Measurements from ENCODE around the gene EFCAB8.

Gene EFCAB8

DNA sequence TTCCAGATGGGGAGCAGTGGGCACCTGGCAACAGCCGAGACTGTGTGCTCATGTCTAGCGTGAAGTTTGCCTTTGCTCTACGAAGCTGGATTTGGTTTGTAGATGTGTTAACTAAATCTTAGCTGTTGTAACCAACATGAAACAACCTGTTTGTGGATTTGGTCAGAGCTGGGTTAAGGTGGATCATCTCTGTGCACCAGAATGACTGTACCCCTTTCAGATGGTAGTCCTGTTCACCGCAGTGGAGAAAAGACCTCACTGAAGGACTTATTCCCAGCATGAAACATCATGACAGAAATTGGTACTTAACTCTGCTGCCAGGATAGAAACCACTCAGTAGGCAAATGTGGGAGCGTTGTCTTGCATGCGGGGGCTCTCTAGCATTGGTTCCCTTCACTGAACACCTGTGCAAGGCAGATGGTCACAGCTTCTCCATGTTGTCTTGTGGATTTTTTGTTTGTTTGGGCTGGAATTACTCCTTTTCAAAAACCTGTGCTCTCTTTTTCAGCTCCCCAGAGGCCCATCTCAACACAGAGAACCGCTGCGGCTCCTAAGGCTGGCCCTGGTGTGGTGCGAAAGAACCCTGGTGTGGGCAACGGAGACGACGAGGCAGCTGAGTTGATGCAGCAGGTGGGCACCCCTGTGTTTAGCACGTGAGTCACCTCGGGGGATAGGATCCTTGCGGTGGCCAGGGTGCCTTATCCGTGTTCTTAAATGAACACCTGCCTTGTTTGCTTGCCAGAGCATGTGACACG, 19.3 kb upstream of the EFCAB8 start:
- H3K79me2 ChIP-seq (ENCODE audit: insufficient read depth, low read length), result peaks cover 90% of the 10 kb centered on the region

DNA sequence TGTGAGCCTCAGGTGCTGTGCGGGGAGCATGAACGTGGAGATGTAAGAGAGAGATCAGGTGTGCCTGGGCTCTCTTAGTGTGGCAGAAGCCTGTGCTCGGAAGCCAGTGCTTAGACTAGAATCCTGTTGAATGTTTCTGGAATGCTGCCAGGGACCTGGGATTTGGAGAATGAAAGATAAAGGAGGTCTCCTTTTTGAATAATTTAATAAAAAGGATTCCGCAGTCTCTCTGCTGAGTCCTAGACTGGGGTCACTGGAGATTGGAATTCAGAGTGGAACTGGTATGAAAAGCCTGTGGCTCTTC, 18.8 kb upstream of the EFCAB8 start:
- ATAC-seq (ENCODE audit: insufficient read depth, low read depth) (no peak), DNase-seq (no peak)
- H3K36me3 ChIP-seq (ENCODE audit: insufficient read depth, low read length), result peaks cover 94% of the 10 kb centered on the region
- no peak overlapping the region for H3K4me3 ChIP-seq (ENCODE audit: low read depth in 1 of 2, low read length in 2 of 2)
- no peaks in the 10 kb centered on the region for H3K27me3 ChIP-seq (ENCODE audit: insufficient read depth, low read length, poor library complexity)
- H3K4me1 ChIP-seq (ENCODE audit: insufficient read depth, low read length), result no peaks in the 10 kb centered on the region
- H3K9me3 ChIP-seq (ENCODE audit: insufficient read depth, low read length, severe bottlenecking), result no peaks in the 10 kb centered on the region
- no peak overlapping the region for H2AFZ ChIP-seq (ENCODE audit: low read depth, low read length)
- H3K4me2 ChIP-seq (ENCODE audit: insufficient read depth, low read length), result no peak overlapping the region
- H4K20me1 ChIP-seq (ENCODE audit: insufficient read depth, low read length), result peaks cover 77% of the 10 kb centered on the region
- no peak overlapping the region for H3K27ac ChIP-seq (ENCODE audit: low read length)
- no peak for TF ChIP-seq EZH2 (IDR thresholded peaks at IDR 0.05; ENCODE audit: borderline replicate concordance, low read depth, low read length, severe bottlenecking)
- TF ChIP-seq, protein P1, sequence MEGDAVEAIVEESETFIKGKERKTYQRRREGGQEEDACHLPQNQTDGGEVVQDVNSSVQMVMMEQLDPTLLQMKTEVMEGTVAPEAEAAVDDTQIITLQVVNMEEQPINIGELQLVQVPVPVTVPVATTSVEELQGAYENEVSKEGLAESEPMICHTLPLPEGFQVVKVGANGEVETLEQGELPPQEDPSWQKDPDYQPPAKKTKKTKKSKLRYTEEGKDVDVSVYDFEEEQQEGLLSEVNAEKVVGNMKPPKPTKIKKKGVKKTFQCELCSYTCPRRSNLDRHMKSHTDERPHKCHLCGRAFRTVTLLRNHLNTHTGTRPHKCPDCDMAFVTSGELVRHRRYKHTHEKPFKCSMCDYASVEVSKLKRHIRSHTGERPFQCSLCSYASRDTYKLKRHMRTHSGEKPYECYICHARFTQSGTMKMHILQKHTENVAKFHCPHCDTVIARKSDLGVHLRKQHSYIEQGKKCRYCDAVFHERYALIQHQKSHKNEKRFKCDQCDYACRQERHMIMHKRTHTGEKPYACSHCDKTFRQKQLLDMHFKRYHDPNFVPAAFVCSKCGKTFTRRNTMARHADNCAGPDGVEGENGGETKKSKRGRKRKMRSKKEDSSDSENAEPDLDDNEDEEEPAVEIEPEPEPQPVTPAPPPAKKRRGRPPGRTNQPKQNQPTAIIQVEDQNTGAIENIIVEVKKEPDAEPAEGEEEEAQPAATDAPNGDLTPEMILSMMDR (IDR thresholded peaks at IDR 0.05; ENCODE audit: borderline replicate concordance, extremely low read depth, low read length, poor library complexity, severe bottlenecking), result no peak
- H3K9ac ChIP-seq (ENCODE audit: low read depth, low read length), result no peak overlapping the region
- peaks cover 90% of the 10 kb centered on the region for H3K79me2 ChIP-seq (ENCODE audit: insufficient read depth, low read length)

More for the DNA sequence above, 19.3 kb upstream of the EFCAB8 start:
- no peaks in the 10 kb centered on the region for H3K9me3 ChIP-seq (ENCODE audit: insufficient read depth, low read length, severe bottlenecking)
- no peaks in the 10 kb centered on the region for H3K27me3 ChIP-seq (ENCODE audit: insufficient read depth, low read length, poor library complexity)
- no peak overlapping the region for H3K9ac ChIP-seq (ENCODE audit: low read depth, low read length)
- no peak overlapping the region for H3K4me3 ChIP-seq (ENCODE audit: low read depth in 1 of 2, low read length in 2 of 2)
- ATAC-seq (ENCODE audit: insufficient read depth, low read depth), result no peak
- DNase-seq, result no peak
- H3K4me1 ChIP-seq (ENCODE audit: insufficient read depth, low read length), result no peaks in the 10 kb centered on the region
- H4K20me1 ChIP-seq (ENCODE audit: insufficient read depth, low read length), result peaks cover 72% of the 10 kb centered on the region
- no peak overlapping the region for H3K4me2 ChIP-seq (ENCODE audit: insufficient read depth, low read length)
- no peak for TF ChIP-seq EZH2 (IDR thresholded peaks at IDR 0.05; ENCODE audit: borderline replicate concordance, low read depth, low read length, severe bottlenecking)
- TF ChIP-seq, protein P1 (IDR thresholded peaks at IDR 0.05; ENCODE audit: borderline replicate concordance, extremely low read depth, low read length, poor library complexity, severe bottlenecking), result no peak
- H2AFZ ChIP-seq (ENCODE audit: low read depth, low read length), result no peak overlapping the region
- peaks cover 94% of the 10 kb centered on the region for H3K36me3 ChIP-seq (ENCODE audit: insufficient read depth, low read length)
- H3K27ac ChIP-seq (ENCODE audit: low read length), result no peak overlapping the region

DNA sequence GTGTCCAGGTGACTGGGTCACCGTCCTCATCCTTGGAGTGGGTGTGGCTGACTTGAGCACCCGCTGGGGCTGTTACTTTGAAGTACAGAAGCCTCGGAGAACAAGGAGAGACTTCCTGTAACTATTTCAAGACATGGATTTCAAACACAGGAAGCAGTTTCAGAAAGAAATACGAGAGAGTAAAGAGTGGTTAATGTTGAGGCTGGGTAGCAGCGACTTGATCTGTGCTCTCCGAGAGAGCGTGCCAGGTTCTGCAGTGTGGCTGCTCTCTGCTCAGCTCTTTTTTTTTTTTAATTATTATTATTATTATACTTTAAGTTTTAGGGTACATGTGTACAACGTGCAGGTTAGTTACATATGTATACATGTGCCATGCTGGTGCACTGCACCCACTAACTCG, 17.5 kb upstream of the EFCAB8 start:
- Histone ChIP-seq H3K4me2 (ENCODE audit: insufficient read depth, low read length) (no peak overlapping the region), H3K9ac (ENCODE audit: low read depth, low read length) (no peak overlapping the region), H4K20me1 (ENCODE audit: insufficient read depth, low read length) (peaks cover 82% of the 10 kb centered on the region), H3K27ac (ENCODE audit: low read length) (no peak overlapping the region), H2AFZ (ENCODE audit: low read depth, low read length) (no peak overlapping the region), H3K27me3 (ENCODE audit: insufficient read depth, low read length, poor library complexity) (no peaks in the 10 kb centered on the region), H3K36me3 (ENCODE audit: insufficient read depth, low read length) (peaks cover 96% of the 10 kb centered on the region), H3K4me3 (ENCODE audit: low read depth in 1 of 2, low read length in 2 of 2) (no peak overlapping the region), H3K9me3 (ENCODE audit: insufficient read depth, low read length, severe bottlenecking) (no peaks in the 10 kb centered on the region), H3K79me2 (ENCODE audit: insufficient read depth, low read length) (peaks cover 92% of the 10 kb centered on the region), H3K4me1 (ENCODE audit: insufficient read depth, low read length) (no peaks in the 10 kb centered on the region)
- ATAC-seq (ENCODE audit: insufficient read depth, low read depth) (peak; percentile 38; the same call in 1 of the 3 replicates), DNase-seq (no peak)
- no peak for TF ChIP-seq EZH2 (IDR thresholded peaks at IDR 0.05; ENCODE audit: borderline replicate concordance, low read depth, low read length, severe bottlenecking)
- TF ChIP-seq, protein P1 (IDR thresholded peaks at IDR 0.05; ENCODE audit: borderline replicate concordance, extremely low read depth, low read length, poor library complexity, severe bottlenecking), result no peak

Data from DND-41 (cell line).